Loucy (cell line): Measurements from ENCODE around the gene CHRM1.

Experiments used
- H2AFZ ChIP-seq: fragments of 200-600 bp; sonication (generic); 2 replicates; pipeline ENCODE4 v1.6.0; 2016; ENCODE audit warnings: antibody characterized with exemption, mild to moderate bottlenecking, low read length, moderate library complexity
- H3F3A ChIP-seq: fragments of 200-600 bp; 2 replicates; pipeline ENCODE4 v1.6.0; 2016; ENCODE audit warnings: antibody characterized with exemption, low read depth, mild to moderate bottlenecking
- H3K27me3 ChIP-seq: fragments of 200-600 bp; sonication (generic); 2 replicates; pipeline ENCODE4 v1.6.1; 2014; ENCODE audit warnings: low read length, mild to moderate bottlenecking; ENCODE audit not compliant: insufficient read depth, poor library complexity, severe bottlenecking
- H3K36me3 ChIP-seq: fragments of 200-600 bp; sonication (generic); 2 replicates; pipeline ENCODE4 v1.6.1; 2016; ENCODE audit warnings: low read length; ENCODE audit not compliant: insufficient read depth
- H3K4me1 ChIP-seq: fragments of 200-600 bp; sonication (generic); 2 replicates; pipeline ENCODE4 v1.5.1; 2014; ENCODE audit warnings: low read length, mild to moderate bottlenecking; ENCODE audit not compliant: insufficient read depth, poor library complexity, severe bottlenecking
- H3K4me2 ChIP-seq: fragments of 200-600 bp; sonication (generic); 2 replicates; pipeline ENCODE4 v1.6.0; 2014; ENCODE audit warnings: antibody characterized with exemption, low read length, low read depth, mild to moderate bottlenecking; ENCODE audit not compliant: poor library complexity, severe bottlenecking
- H3K4me3 ChIP-seq: fragments of 200-600 bp; sonication (generic); 2 replicates; pipeline ENCODE4 v1.5.1; 2014; ENCODE audit warnings: low read length, mild to moderate bottlenecking, mixed read lengths; ENCODE audit not compliant: poor library complexity, severe bottlenecking
- H3K79me2 ChIP-seq: fragments of 200-600 bp; sonication (generic); 2 replicates; pipeline ENCODE4 v1.6.1; 2014; ENCODE audit warnings: low read length; ENCODE audit not compliant: insufficient read depth
- H3K9ac ChIP-seq: fragments of 200-600 bp; sonication (generic); 2 replicates; pipeline ENCODE4 v1.6.0; 2014; ENCODE audit warnings: mild to moderate bottlenecking, low read depth, low read length, moderate library complexity; ENCODE audit not compliant: poor library complexity, severe bottlenecking
- H3K9me2 ChIP-seq: fragments of 200-600 bp; sonication (generic); replicated peaks from 2 replicates; pipeline ENCODE4 v1.6.1; 2016; ENCODE audit warnings: low read depth, low read length, mixed read lengths
- H3K9me3 ChIP-seq: fragments of 200-600 bp; sonication (generic); 2 replicates; pipeline ENCODE4 v1.6.1; 2014; ENCODE audit warnings: mild to moderate bottlenecking, antibody characterized with exemption, low read length, low read depth; ENCODE audit not compliant: insufficient read depth
- H4K20me1 ChIP-seq: fragments of 200-600 bp; sonication (generic); 2 replicates; pipeline ENCODE4 v1.6.0; 2014; ENCODE audit warnings: antibody characterized with exemption, low read length, mild to moderate bottlenecking; ENCODE audit not compliant: insufficient read depth, poor library complexity, severe bottlenecking
- CTCF ChIP-seq: fragments of 200-600 bp; sonication (generic); conservative IDR thresholded peaks from 2 replicates; pipeline ENCODE4 v1.5.1; 2014; ENCODE audit warnings: mild to moderate bottlenecking, antibody characterized with exemption, low read length
- EZH2phosphoT487 ChIP-seq: fragments of 200-600 bp; IDR thresholded peaks from 2 replicates; pipeline ENCODE4 v1.6.1; 2018; ENCODE audit warnings: antibody characterized with exemption, mild to moderate bottlenecking, moderate library complexity, borderline replicate concordance

Gene CHRM1

GRCh38 chr11:62876712-62877111, 44.5 kb downstream of the CHRM1 start:
- no peaks in the 10 kb centered on the region for H3K9me3 ChIP-seq
- no peaks in the 10 kb centered on the region for H4K20me1 ChIP-seq
- TF ChIP-seq EZH2phosphoT487, result no peak
- no peaks in the 10 kb centered on the region; the same call in 1 of the 2 replicates for H3K36me3 ChIP-seq
- no peaks in the 10 kb centered on the region for H3F3A ChIP-seq
- no peak overlapping the region for H3K4me3 ChIP-seq
- H3K27me3 ChIP-seq, result no peaks in the 10 kb centered on the region
- H3K4me1 ChIP-seq, result peaks cover 10% of the 10 kb centered on the region
- no peaks in the 10 kb centered on the region for H3K9me2 ChIP-seq
- H3K9ac ChIP-seq, result no peak overlapping the region
- H2AFZ ChIP-seq, result no peak overlapping the region
- no peak overlapping the region for H3K4me2 ChIP-seq
- H3K79me2 ChIP-seq, result peaks cover 21% of the 10 kb centered on the region

- TF ChIP-seq CTCF, result peak; percentile 18; the same call in 1 of the 2 replicates
- TF ChIP-seq EZH2phosphoT487, result no peak
- no peak overlapping the region for H3K4me2 ChIP-seq
- H3K9me3 ChIP-seq, result no peaks in the 10 kb centered on the region
- no peaks in the 10 kb centered on the region for H3K9me2 ChIP-seq
- no peaks in the 10 kb centered on the region; the same call in 1 of the 2 replicates for H3K36me3 ChIP-seq
- no peak overlapping the region for H3K4me3 ChIP-seq
- H3F3A ChIP-seq, result no peaks in the 10 kb centered on the region
- no peaks in the 10 kb centered on the region for H4K20me1 ChIP-seq
- H3K79me2 ChIP-seq, result peaks cover 19% of the 10 kb centered on the region; the same call in 1 of the 2 replicates
- no peaks in the 10 kb centered on the region for H3K27me3 ChIP-seq
- H3K4me1 ChIP-seq, result peaks cover 10% of the 10 kb centered on the region
- H2AFZ ChIP-seq, result no peak overlapping the region
- H3K9ac ChIP-seq, result no peak overlapping the region
These were observed 45.3 kb downstream of the CHRM1 start for GRCh38 chr11:62875698-62876478.

GRCh38 chr11:62874851-62875250, 46.3 kb downstream of the CHRM1 start:
- H3K4me3 ChIP-seq, result no peak overlapping the region
- H3K9me3 ChIP-seq, result no peaks in the 10 kb centered on the region
- no peaks in the 10 kb centered on the region; the same call in 1 of the 2 replicates for H3K36me3 ChIP-seq
- H3K4me2 ChIP-seq, result no peak overlapping the region
- no peaks in the 10 kb centered on the region for H3K27me3 ChIP-seq
- H3K79me2 ChIP-seq, result peaks cover 13% of the 10 kb centered on the region; the same call in 1 of the 2 replicates
- H3K4me1 ChIP-seq, result peaks cover 4% of the 10 kb centered on the region
- no peak for TF ChIP-seq CTCF
- TF ChIP-seq EZH2phosphoT487, result no peak
- H2AFZ ChIP-seq, result no peak overlapping the region
- H3K9ac ChIP-seq, result no peak overlapping the region
- H3F3A ChIP-seq, result no peaks in the 10 kb centered on the region
- no peaks in the 10 kb centered on the region for H3K9me2 ChIP-seq
- no peaks in the 10 kb centered on the region for H4K20me1 ChIP-seq
